Measurements from ENCODE around the gene CAPS. TPM values are rescaled to one million over a fixed set of nuclear protein-coding genes. Genes with fewer than 3 reads are reported as not detected.
A peak's percentile ranks its signal among the peaks of the same experiment; 100 is the strongest.
"Not testable (repeated sequence)": the region's sequence is repeated elsewhere in the genome, so short reads cannot be mapped to it uniquely, and the experiment has no call there.

Gene CAPS
- total RNA-seq, 1 experiment from 2014 or later = 7.2 TPM

- Mint-ChIP-seq H3K9me3 (ENCODE audit: unreplicated experiment) (no peaks in the 10 kb centered on the region), H3K4me3 (ENCODE audit: unreplicated experiment) (peak overlapping the region; percentile 37), H3K27me3 (ENCODE audit: insufficient read depth, unreplicated experiment) (no peaks in the 10 kb centered on the region), H3K27ac (ENCODE audit: unreplicated experiment) (no peak overlapping the region), H3K36me3 (ENCODE audit: insufficient read depth, unreplicated experiment) (no peaks in the 10 kb centered on the region), H3K4me1 (ENCODE audit: low read depth, unreplicated experiment) (no peaks in the 10 kb centered on the region)
- ChIA-PET CTCF (interaction anchor here (0.6 kb wide), 1 partner anchor 19 kb away, joined by 4 read pairs; no protein-coding TSS in a partner anchor), POLR2A (interaction anchor here (0.8 to 1.0 kb wide), 2 partner anchors 24 to 52 kb away, joined by 4 to 10 read pairs; partner anchors contain the start of gene VMAC)
- BruUV-seq (replicated peaks) = no TSS peak
- intact Hi-C loops (cut with micrococcal nuclease; ENCODE audit: unreplicated experiment) = no loop called here
- H3K27me3 ChIP-seq (replicated peaks; ENCODE audit: control insufficient read depth, insufficient read depth, low read length) = no peaks in the 10 kb centered on the region
- peak; percentile 84 to 93 for DNase-seq
- no peak for TF ChIP-seq CTCF (IDR thresholded peaks at IDR 0.05; ENCODE audit: insufficient read depth in 1 of 2, low read depth in 1 of 2, low read length in 1 of 2, severe bottlenecking in 1 of 2, unreplicated experiment in 1 of 2)
- no peak overlapping the region for H3K4me3 ChIP-seq (ENCODE audit: low read depth, low read length)
- no peaks in the 10 kb centered on the region for H3K36me3 ChIP-seq (ENCODE audit: control insufficient read depth, insufficient read depth, low read length)
- H3K4me1 ChIP-seq = peaks cover 41% of the 10 kb centered on the region
- H3K9me3 ChIP-seq = no peaks in the 10 kb centered on the region
Measured at GRCh38 chr19:5880604-5881078, 33.4 kb upstream of the CAPS start.

GRCh38 chr19:5881543-5882299 lies 32.3 kb upstream of the CAPS start:
- H3K36me3 Mint-ChIP-seq (ENCODE audit: insufficient read depth, unreplicated experiment) = no peaks in the 10 kb centered on the region
- TF ChIP-seq CTCF (IDR thresholded peaks at IDR 0.05; ENCODE audit: insufficient read depth in 1 of 2, low read depth in 1 of 2, low read length in 1 of 2, severe bottlenecking in 1 of 2, unreplicated experiment in 1 of 2) = no peak
- Histone ChIP-seq H3K4me3 (ENCODE audit: low read depth, low read length) (no peak overlapping the region), H3K27me3 (replicated peaks; ENCODE audit: control insufficient read depth, insufficient read depth, low read length) (no peaks in the 10 kb centered on the region), H3K9me3 (no peaks in the 10 kb centered on the region), H3K36me3 (ENCODE audit: control insufficient read depth, insufficient read depth, low read length) (no peaks in the 10 kb centered on the region), H3K4me1 (peaks cover 32% of the 10 kb centered on the region)
- intact Hi-C loops (cut with micrococcal nuclease; ENCODE audit: unreplicated experiment) = no loop called here
- H3K27ac Mint-ChIP-seq (ENCODE audit: unreplicated experiment) = no peak overlapping the region
- ChIA-PET POLR2A (interaction anchor here (0.6 kb wide), 1 partner anchor 18 kb away, joined by 4 read pairs; no protein-coding TSS in a partner anchor), CTCF (no interaction called here)
- DNase-seq = no peak
- no peaks in the 10 kb centered on the region for H3K27me3 Mint-ChIP-seq (ENCODE audit: insufficient read depth, unreplicated experiment)
- no peaks in the 10 kb centered on the region for H3K9me3 Mint-ChIP-seq (ENCODE audit: unreplicated experiment)
- no peaks in the 10 kb centered on the region for H3K4me1 Mint-ChIP-seq (ENCODE audit: low read depth, unreplicated experiment)
- H3K4me3 Mint-ChIP-seq (ENCODE audit: unreplicated experiment) = no peak overlapping the region
- no TSS peak for BruUV-seq (replicated peaks)

GRCh38 chr19:5882421-5882968 lies 31.6 kb upstream of the CAPS start:
- no peak for TF ChIP-seq CTCF (IDR thresholded peaks at IDR 0.05; ENCODE audit: insufficient read depth in 1 of 2, low read depth in 1 of 2, low read length in 1 of 2, severe bottlenecking in 1 of 2, unreplicated experiment in 1 of 2)
- DNase-seq = no peak
- Mint-ChIP-seq H3K9me3 (ENCODE audit: unreplicated experiment) (no peaks in the 10 kb centered on the region), H3K27me3 (ENCODE audit: insufficient read depth, unreplicated experiment) (no peaks in the 10 kb centered on the region), H3K4me1 (ENCODE audit: low read depth, unreplicated experiment) (no peaks in the 10 kb centered on the region), H3K27ac (ENCODE audit: unreplicated experiment) (no peak overlapping the region), H3K4me3 (ENCODE audit: unreplicated experiment) (no peak overlapping the region), H3K36me3 (ENCODE audit: insufficient read depth, unreplicated experiment) (no peaks in the 10 kb centered on the region)
- Histone ChIP-seq H3K4me1 (peaks cover 32% of the 10 kb centered on the region), H3K4me3 (ENCODE audit: low read depth, low read length) (no peak overlapping the region), H3K9me3 (no peaks in the 10 kb centered on the region), H3K27me3 (replicated peaks; ENCODE audit: control insufficient read depth, insufficient read depth, low read length) (no peaks in the 10 kb centered on the region), H3K36me3 (ENCODE audit: control insufficient read depth, insufficient read depth, low read length) (no peaks in the 10 kb centered on the region)
- intact Hi-C loops (cut with micrococcal nuclease; ENCODE audit: unreplicated experiment) = no loop called here
- ChIA-PET POLR2A (no interaction called here), CTCF (no interaction called here)
- BruUV-seq (replicated peaks) = no TSS peak

GRCh38 chr19:5883157-5883873 lies 30.7 kb upstream of the CAPS start:
- BruUV-seq (replicated peaks); DNase-seq; H3K4me3 Mint-ChIP-seq (ENCODE audit: unreplicated experiment); H3K36me3 Mint-ChIP-seq (ENCODE audit: insufficient read depth, unreplicated experiment); H3K4me1 Mint-ChIP-seq (ENCODE audit: low read depth, unreplicated experiment); intact Hi-C loops (cut with micrococcal nuclease; ENCODE audit: unreplicated experiment); H3K4me3 ChIP-seq (ENCODE audit: low read depth, low read length); H3K27me3 Mint-ChIP-seq (ENCODE audit: insufficient read depth, unreplicated experiment); H3K9me3 Mint-ChIP-seq (ENCODE audit: unreplicated experiment); CTCF ChIA-PET; H3K27me3 ChIP-seq (replicated peaks; ENCODE audit: control insufficient read depth, insufficient read depth, low read length); H3K9me3 ChIP-seq; H3K27ac Mint-ChIP-seq (ENCODE audit: unreplicated experiment); POLR2A ChIA-PET; H3K36me3 ChIP-seq (ENCODE audit: control insufficient read depth, insufficient read depth, low read length): not testable (repeated sequence)
- H3K4me1 ChIP-seq = peaks cover 30% of the 10 kb centered on the region
